Measurements from ENCODE around the gene MRPS14. TPM values are rescaled to one million over a fixed set of nuclear protein-coding genes. Genes with fewer than 3 reads are reported as not detected.
A peak's percentile ranks its signal among the peaks of the same experiment; 100 is the strongest.

Gene MRPS14
- total RNA-seq, 1 experiment from 2014 or later = 30.1 TPM

- in situ Hi-C loops (cut with HindIII; ENCODE audit: low sequenced_read_pairs) = no loop called here
These were observed 32.7 kb downstream of the MRPS14 start for GRCh38 chr1:174990382-174990999.

GRCh38 chr1:174989536-174990220 lies 33.5 kb downstream of the MRPS14 start:
- in situ Hi-C loops (cut with HindIII; ENCODE audit: low sequenced_read_pairs) = no loop called here
- DNase-seq (ENCODE audit: low spot score) = no peak

More at GRCh38 chr1:174990382-174990999, 32.7 kb downstream of the MRPS14 start:
- DNase-seq (ENCODE audit: low spot score) = no peak

GRCh38 chr1:174988986-174989385 lies 34.2 kb downstream of the MRPS14 start:
- in situ Hi-C loops (cut with HindIII; ENCODE audit: low sequenced_read_pairs) = no loop called here
- DNase-seq (ENCODE audit: low spot score) = no peak

- in situ Hi-C loops (cut with HindIII; ENCODE audit: low sequenced_read_pairs) = no loop called here
- DNase-seq (ENCODE audit: low spot score) = no peak
These were observed 34.7 kb downstream of the MRPS14 start for GRCh38 chr1:174988539-174988938.

- no peak for DNase-seq (ENCODE audit: low spot score)
- in situ Hi-C loops (cut with HindIII; ENCODE audit: low sequenced_read_pairs) = no loop called here
These were observed 38.3 kb downstream of the MRPS14 start for GRCh38 chr1:174984952-174985351.

- DNase-seq (ENCODE audit: low spot score) = peak; percentile 72
- in situ Hi-C loops (cut with HindIII; ENCODE audit: low sequenced_read_pairs) = no loop called here
These were observed 40.1 kb downstream of the MRPS14 start for GRCh38 chr1:174982971-174983689.

- in situ Hi-C loops (cut with HindIII; ENCODE audit: low sequenced_read_pairs) = no loop called here
- no peak for DNase-seq (ENCODE audit: low spot score)
These were observed 46.7 kb downstream of the MRPS14 start for GRCh38 chr1:174976436-174977108.

GRCh38 chr1:174975764-174976163 lies 47.5 kb downstream of the MRPS14 start:
- no peak for DNase-seq (ENCODE audit: low spot score)
- in situ Hi-C loops (cut with HindIII; ENCODE audit: low sequenced_read_pairs) = no loop called here

- peak; percentile 96 for DNase-seq (ENCODE audit: low spot score)
- in situ Hi-C loops (cut with HindIII; ENCODE audit: low sequenced_read_pairs) = no loop called here
These were observed 48.5 kb downstream of the MRPS14 start for GRCh38 chr1:174974711-174975119.

GRCh38 chr1:174971902-174972301 lies 51.3 kb downstream of the MRPS14 start:
- DNase-seq (ENCODE audit: low spot score) = no peak
- in situ Hi-C loops (cut with HindIII; ENCODE audit: low sequenced_read_pairs) = no loop called here

GRCh38 chr1:174971466-174971865 lies 51.8 kb downstream of the MRPS14 start:
- in situ Hi-C loops (cut with HindIII; ENCODE audit: low sequenced_read_pairs) = no loop called here
- no peak for DNase-seq (ENCODE audit: low spot score)

GRCh38 chr1:174969977-174970376 lies 53.2 kb downstream of the MRPS14 start:
- DNase-seq (ENCODE audit: low spot score) = no peak
- in situ Hi-C loops (cut with HindIII; ENCODE audit: low sequenced_read_pairs) = no loop called here

GRCh38 chr1:174968750-174969244 lies 54.4 kb downstream of the MRPS14 start:
- in situ Hi-C loops (cut with HindIII; ENCODE audit: low sequenced_read_pairs) = no loop called here
- no peak for DNase-seq (ENCODE audit: low spot score)

GRCh38 chr1:174967845-174968705 lies 55.1 kb downstream of the MRPS14 start:
- DNase-seq (ENCODE audit: low spot score) = no peak
- in situ Hi-C loops (cut with HindIII; ENCODE audit: low sequenced_read_pairs) = no loop called here

GRCh38 chr1:174966008-174966572 lies 57.1 kb downstream of the MRPS14 start:
- in situ Hi-C loops (cut with HindIII; ENCODE audit: low sequenced_read_pairs) = no loop called here

GRCh38 chr1:174965362-174966007 lies 57.7 kb downstream of the MRPS14 start:
- peak; percentile 78 for DNase-seq (ENCODE audit: low spot score)
- in situ Hi-C loops (cut with HindIII; ENCODE audit: low sequenced_read_pairs) = no loop called here

More at GRCh38 chr1:174966008-174966572, 57.1 kb downstream of the MRPS14 start:
- DNase-seq (ENCODE audit: low spot score) = peak; percentile 52

- no peak for DNase-seq (ENCODE audit: low spot score)
- in situ Hi-C loops (cut with HindIII; ENCODE audit: low sequenced_read_pairs) = no loop called here
These were observed 58.3 kb downstream of the MRPS14 start for GRCh38 chr1:174964972-174965361.

All from G401 (cell line).